Stimulated activated CD8-positive, alpha-beta memory T cell treated with anti-CD3 and anti-CD28 coated beads, Interleukin-2, amount 100 ng/mL, for 1 hour (primary cell): Measurements from ENCODE around the gene COL17A1.

Experiments used
- DNase-seq, 2 donors: peaks; one replicate each; pipeline ENCODE4 v3.0.0-alpha.2; 2020; ENCODE audit warnings: low read depth in 2 of 2

COL17A1 gene

GRCh38 chr10:104032144-104032775, 53.4 kb downstream of the COL17A1 start:
- DNase-seq: no peak

GRCh38 chr10:104031631-104032030, 54.0 kb downstream of the COL17A1 start:
- DNase-seq: no peak

GRCh38 chr10:104029521-104029860, 56.2 kb downstream of the COL17A1 start:
- DNase-seq: no peak

GRCh38 chr10:104028823-104029520, 56.7 kb downstream of the COL17A1 start:
- DNase-seq: no peak

GRCh38 chr10:104028146-104028545, 57.5 kb downstream of the COL17A1 start:
- no peak for DNase-seq

- DNase-seq: no peak
Observed at GRCh38 chr10:104026762-104027161, 58.9 kb downstream of the COL17A1 start.

GRCh38 chr10:104025524-104025923, 60.2 kb downstream of the COL17A1 start:
- no peak for DNase-seq

- no peak for DNase-seq
Observed at GRCh38 chr10:104022026-104022425, 63.7 kb downstream of the COL17A1 start.

GRCh38 chr10:104021246-104021645, 64.4 kb downstream of the COL17A1 start:
- no peak for DNase-seq

- no peak for DNase-seq
Observed at GRCh38 chr10:104020020-104020419, 65.7 kb downstream of the COL17A1 start.

- DNase-seq: no peak
Observed at GRCh38 chr10:104018471-104018870, 67.2 kb downstream of the COL17A1 start.

- DNase-seq: no peak
Observed at GRCh38 chr10:104016661-104017060, 69.0 kb downstream of the COL17A1 start.

GRCh38 chr10:104014176-104014575, 71.5 kb downstream of the COL17A1 start:
- DNase-seq: no peak

- no peak for DNase-seq
Observed at GRCh38 chr10:104013489-104013888, 72.2 kb downstream of the COL17A1 start.

GRCh38 chr10:104011904-104012303, 73.8 kb downstream of the COL17A1 start:
- no peak for DNase-seq

GRCh38 chr10:104005172-104005863, 80.4 kb downstream of the COL17A1 start:
- DNase-seq: no peak

GRCh38 chr10:104002911-104003310, 82.8 kb downstream of the COL17A1 start:
- no peak for DNase-seq

- DNase-seq: no peak
Observed at GRCh38 chr10:103998805-103999204, 86.9 kb downstream of the COL17A1 start.

- DNase-seq: no peak
Observed at GRCh38 chr10:103995134-103995533, 90.5 kb downstream of the COL17A1 start.

- DNase-seq: no peak
Observed at GRCh38 chr10:103991393-103992128, 94.1 kb downstream of the COL17A1 start.

- no peak for DNase-seq
Observed at GRCh38 chr10:103990531-103990930, 95.1 kb downstream of the COL17A1 start.

- DNase-seq: no peak
Observed at GRCh38 chr10:103990121-103990520, 95.6 kb downstream of the COL17A1 start.
